K562 (cell line): ENCODE data around the gene GPR39.
"Not testable (repeated sequence)": the region's sequence is repeated elsewhere in the genome, so short reads cannot be mapped to it uniquely, and the experiment has no call there.

ENCODE experiments used
- GABPA ChIP-seq: fragments of 200-800 bp; sonication (Bioruptor generic); conservative IDR thresholded peaks from 2 replicates; pipeline ENCODE4 v1.6.1; 2016; ENCODE audit warnings: low read depth, missing genetic modification characterization, missing compliant biosample characterization
- MAFF ChIP-seq: IDR thresholded peaks from 2 replicates; pipeline ENCODE4 v1.6.1; 2012; ENCODE audit warnings: low read length, improper control_type of control experiment
- TSHZ1 ChIP-seq: fragments of 250-450 bp; sonication (Bioruptor Pico); IDR thresholded peaks from 2 replicates; pipeline ENCODE4 v1.4.0; 2020; ENCODE audit warnings: mild to moderate bottlenecking, moderate library complexity

GRCh38 chr2:132537061-132537460 lies 120.5 kb downstream of the GPR39 start:
- not testable (repeated sequence) for TF ChIP-seq MAFF; TSHZ1; GABPA (tag)
